Fibroblast of lung (primary cell): Measurements from ENCODE around the gene MT1A. TPM values are rescaled to one million over a fixed set of nuclear protein-coding genes. Genes with fewer than 3 reads are reported as not detected.
A peak's percentile ranks its signal among the peaks of the same experiment; 100 is the strongest.

Experiments
- DNase-seq, 2 donors: peaks; one replicate each; pipeline versions ENCODE4 v3.0.0 to v3.0.0-alpha.2; 2010; ENCODE audit warnings: low read depth in 2 of 2
- H2AFZ ChIP-seq: 2 replicates; pipeline ENCODE4 v1.5.1; 2012; ENCODE audit warnings: low read length, control low read depth, inconsistent platforms
- H3K27ac ChIP-seq: 2 replicates; pipeline ENCODE4 v1.5.1; 2011; ENCODE audit warnings: low read length, control low read depth; ENCODE audit not compliant: insufficient read depth
- H3K27me3 ChIP-seq: 2 replicates; pipeline ENCODE4 v1.5.1; 2011; ENCODE audit warnings: mild to moderate bottlenecking, low read length; ENCODE audit not compliant: control insufficient read depth, insufficient read depth
- H3K36me3 ChIP-seq: 2 replicates; pipeline ENCODE4 v1.5.1; 2011; ENCODE audit warnings: low read length; ENCODE audit not compliant: control insufficient read depth, insufficient read depth
- H3K4me1 ChIP-seq: 2 replicates; pipeline ENCODE4 v1.5.1; 2011; ENCODE audit warnings: low read length; ENCODE audit not compliant: control insufficient read depth, insufficient read depth; ENCODE audit errors: extremely low read depth
- H3K4me2 ChIP-seq: 2 replicates; pipeline ENCODE4 v1.5.1; 2011; ENCODE audit warnings: low read length, control low read depth; ENCODE audit not compliant: insufficient read depth; ENCODE audit errors: extremely low read depth
- H3K4me3 ChIP-seq, 4 experiments: fragments of 200-600 bp in 1 of 4; sonication (generic) in 1 of 4; replicated peaks in 1 of 4; 2 replicates each; pipeline ENCODE4 v1.5.1; 2011 to 2016; ENCODE audit warnings: low read length in 4 of 4, low read depth in 3 of 4, mild to moderate bottlenecking in 3 of 4, control low read depth in 2 of 4, inconsistent platforms in 1 of 4, mixed read lengths in 1 of 4; ENCODE audit not compliant: insufficient read depth in 1 of 4; ENCODE audit errors: control extremely low read depth in 1 of 4
- H3K79me2 ChIP-seq: 2 replicates; pipeline ENCODE4 v1.5.1; 2012; ENCODE audit warnings: mild to moderate bottlenecking, low read length, inconsistent platforms; ENCODE audit not compliant: control insufficient read depth, insufficient read depth
- H3K9ac ChIP-seq: 2 replicates; pipeline ENCODE4 v1.5.1; 2011; ENCODE audit warnings: mild to moderate bottlenecking, low read length, control low read depth; ENCODE audit not compliant: insufficient read depth
- H3K9me3 ChIP-seq: 2 replicates; pipeline ENCODE4 v1.5.1; 2012; ENCODE audit warnings: low read depth, low read length; ENCODE audit not compliant: control insufficient read depth, insufficient read depth
- H4K20me1 ChIP-seq: 2 replicates; pipeline ENCODE4 v1.5.1; 2011; ENCODE audit warnings: low read length; ENCODE audit not compliant: control insufficient read depth, insufficient read depth; ENCODE audit errors: extremely low read depth
- CTCF ChIP-seq, 2 donors: IDR thresholded peaks in 1 of 2; conservative IDR thresholded peaks in 1 of 2; 1 replicate in 1 of 2; 2 replicates in 1 of 2; pipeline ENCODE4 v1.5.1; 2011 to 2012; ENCODE audit warnings: low read length in 2 of 2, control low read depth in 1 of 2, inconsistent platforms in 1 of 2, low read depth in 1 of 2, mild to moderate bottlenecking in 1 of 2
- EZH2 ChIP-seq: IDR thresholded peaks from 2 replicates; pipeline ENCODE4 v1.5.1; 2012; ENCODE audit warnings: low read length, control low read depth, mild to moderate bottlenecking; ENCODE audit errors: missing control alignments
- polyA plus RNA-seq, 2 donors: library from polyadenylated mRNA; depleted of rRNA in 1 of 2; stranded (reverse) in 1 of 2; unstranded in 1 of 2; fragments of >200 nt; gene quantifications; 2 replicates each; pipeline ENCODE4 v1.2.1, GENCODE V29; 2011 to 2012; ENCODE audit warnings: missing spikeins in 1 of 2
- total RNA-seq: library from RNA; depleted of rRNA; stranded (reverse); fragments of >200 nt; gene quantifications from 2 replicates; pipeline ENCODE4 v1.2.1, GENCODE V29; 2014

The MT1A gene
- total and polyA plus RNA-seq, 2 donors (not counting 1 experiment from before 2014, with no cell fraction given): 2.9 to 5.3 TPM

- no peaks in the 10 kb centered on the region for H3K9me3 ChIP-seq
- H3K9ac ChIP-seq: no peak overlapping the region
- peak overlapping the region in 2 of 4 experiments; percentile 70 to 87 for H3K4me3 ChIP-seq
- no peaks in the 10 kb centered on the region for H3K27me3 ChIP-seq
- H2AFZ ChIP-seq: no peak overlapping the region
- H3K36me3 ChIP-seq: no peaks in the 10 kb centered on the region
- H3K4me2 ChIP-seq: peak overlapping the region; percentile 95
- TF ChIP-seq EZH2 (no peak), CTCF (conservative IDR thresholded peaks at IDR 0.05 in 1 of 2, IDR thresholded peaks at IDR 0.05 in 1 of 2; ENCODE audit: low read depth in 1 of 2, low read length in 2 of 2) (no peak)
- no peaks in the 10 kb centered on the region for H3K79me2 ChIP-seq
- no peaks in the 10 kb centered on the region for H4K20me1 ChIP-seq
- DNase-seq: no peak
- no peak overlapping the region for H3K27ac ChIP-seq
- H3K4me1 ChIP-seq: peaks cover 4% of the 10 kb centered on the region
Observed at GRCh38 chr16:56683424-56684172, 45.1 kb downstream of the MT1A start.

GRCh38 chr16:56684256-56684925 is 45.9 kb downstream of the MT1A start:
- TF ChIP-seq EZH2: no peak
- no peak for TF ChIP-seq CTCF (conservative IDR thresholded peaks at IDR 0.05 in 1 of 2, IDR thresholded peaks at IDR 0.05 in 1 of 2; ENCODE audit: low read depth in 1 of 2, low read length in 2 of 2)
- no peak overlapping the region for H2AFZ ChIP-seq
- H4K20me1 ChIP-seq: no peaks in the 10 kb centered on the region
- no peak overlapping the region for H3K27ac ChIP-seq
- H3K79me2 ChIP-seq: no peaks in the 10 kb centered on the region
- H3K9ac ChIP-seq: no peak overlapping the region
- no peaks in the 10 kb centered on the region for H3K27me3 ChIP-seq
- H3K36me3 ChIP-seq: no peaks in the 10 kb centered on the region
- H3K4me2 ChIP-seq: no peak overlapping the region
- H3K4me3 ChIP-seq: no peak overlapping the region
- peaks cover 4% of the 10 kb centered on the region for H3K4me1 ChIP-seq
- no peak for DNase-seq
- no peaks in the 10 kb centered on the region for H3K9me3 ChIP-seq

GRCh38 chr16:56684926-56685590 is 46.6 kb downstream of the MT1A start:
- Histone ChIP-seq H3K9ac (no peak overlapping the region), H3K27ac (no peak overlapping the region), H3K4me3 (no peak overlapping the region), H2AFZ (no peak overlapping the region), H3K4me2 (no peak overlapping the region), H3K79me2 (no peaks in the 10 kb centered on the region), H3K4me1 (peaks cover 4% of the 10 kb centered on the region), H3K27me3 (no peaks in the 10 kb centered on the region), H3K9me3 (no peaks in the 10 kb centered on the region), H3K36me3 (no peaks in the 10 kb centered on the region), H4K20me1 (no peaks in the 10 kb centered on the region)
- no peak for DNase-seq
- TF ChIP-seq CTCF (conservative IDR thresholded peaks at IDR 0.05 in 1 of 2, IDR thresholded peaks at IDR 0.05 in 1 of 2; ENCODE audit: low read depth in 1 of 2, low read length in 2 of 2) (no peak), EZH2 (no peak)
